Measurements from ENCODE around the gene CREB5. TPM values are rescaled to one million over a fixed set of nuclear protein-coding genes. Genes with fewer than 3 reads are reported as not detected.

Gene CREB5
- total and polyA plus RNA-seq, 2 donors (not counting 3 experiments of a cell fraction or from before 2014, with no cell fraction given) = 19.6 to 28.4 TPM

DNA sequence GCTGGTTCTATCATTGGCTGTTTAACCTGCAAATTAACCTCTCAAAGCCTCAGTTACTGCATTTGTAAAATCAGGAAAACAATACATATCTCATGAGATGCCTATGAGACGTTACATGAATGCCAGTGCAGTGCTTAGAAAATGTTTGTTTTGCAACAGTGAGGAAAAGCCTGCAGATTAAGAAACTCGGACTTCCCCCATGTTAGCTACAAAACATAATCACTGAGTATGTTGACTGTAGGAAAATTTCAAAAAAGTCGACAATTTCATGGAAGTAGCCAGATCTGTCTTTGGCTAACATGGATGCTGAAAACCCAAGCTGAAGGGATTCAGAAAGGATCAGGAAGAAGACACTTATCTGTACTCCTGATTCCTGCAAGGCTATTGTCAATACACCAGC lies 424.4 kb downstream of the CREB5 start:
- H2AFZ ChIP-seq (ENCODE audit: low read depth, low read length) = no peak overlapping the region
- intact Hi-C loops (cut with micrococcal nuclease) (no loop called here), dilution Hi-C loops (cut with MboI; ENCODE audit: extremely low pct_ligation_motif_present, low sequenced_read_pairs) (no loop called here)
- no peaks in the 10 kb centered on the region for H3K9me1 ChIP-seq (replicated peaks; ENCODE audit: control insufficient read depth, extremely low read depth, insufficient read depth, low read length)
- POLR2A ChIA-PET = no interaction called here
- no peaks in the 10 kb centered on the region for H3K4me1 ChIP-seq (ENCODE audit: control insufficient read depth, extremely low read depth, insufficient read depth, low read length)
- H3K4me3 ChIP-seq (replicated peaks in 1 of 3; ENCODE audit: insufficient read depth in 1 of 3, low read depth in 1 of 3, low read length in 3 of 3) = no peak overlapping the region
- no TSS peak for BruUV-seq (replicated peaks)
- no peaks in the 10 kb centered on the region for H3K9me3 ChIP-seq (replicated peaks; ENCODE audit: control insufficient read depth, insufficient read depth, low read length)
- H3K9ac ChIP-seq (replicated peaks; ENCODE audit: extremely low read depth, insufficient read depth, low read length) = no peak overlapping the region
- H4K20me1 ChIP-seq (replicated peaks; ENCODE audit: control insufficient read depth, extremely low read depth, insufficient read depth, low read length) = no peaks in the 10 kb centered on the region
- no peak for DNase-seq (ENCODE audit: low read depth, low spot score)
- H3K27ac ChIP-seq (ENCODE audit: insufficient read depth, low read depth, low read length) = no peak overlapping the region
- CTCF ChIA-PET = interaction anchor here (1.4 to 2.2 kb wide), 4 partner anchors 12 to 22 kb away, joined by 3 to 7 read pairs (median 4); no protein-coding TSS in a partner anchor
- FAIRE-seq = no peak
- no peaks in the 10 kb centered on the region for H3K36me3 ChIP-seq (ENCODE audit: control insufficient read depth in 2 of 2, extremely low read depth in 1 of 2, insufficient read depth in 2 of 2, low read length in 2 of 2)
- TF ChIP-seq CTCF (IDR thresholded peaks at IDR 0.05; ENCODE audit: extremely low read depth in 1 of 2, insufficient read depth in 1 of 2, low read depth in 1 of 2, low read length in 2 of 2) (no peak), FOS (IDR thresholded peaks at IDR 0.05; ENCODE audit: borderline replicate concordance, insufficient read depth, low read length) (no peak), MYC (IDR thresholded peaks at IDR 0.05; ENCODE audit: low read depth, low read length) (no peak), GATA2 (IDR thresholded peaks at IDR 0.05; ENCODE audit: insufficient read depth, insufficient read length, low read depth, low read length) (no peak), EZH2 (IDR thresholded peaks at IDR 0.05; ENCODE audit: borderline replicate concordance, low read depth, low read length, severe bottlenecking) (no peak), POLR2AphosphoS5 (IDR thresholded peaks at IDR 0.05; ENCODE audit: insufficient read depth, low read depth, low read length) (no peak)
- TF ChIP-seq, protein P1, sequence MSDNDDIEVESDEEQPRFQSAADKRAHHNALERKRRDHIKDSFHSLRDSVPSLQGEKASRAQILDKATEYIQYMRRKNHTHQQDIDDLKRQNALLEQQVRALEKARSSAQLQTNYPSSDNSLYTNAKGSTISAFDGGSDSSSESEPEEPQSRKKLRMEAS (IDR thresholded peaks at IDR 0.05; ENCODE audit: insufficient read depth, insufficient read length) = no peak
- peaks cover 2 to 7% of the 10 kb centered on the region in 2 experiments for H3K27me3 ChIP-seq (ENCODE audit: control insufficient read depth in 2 of 2, insufficient read depth in 2 of 2, low read length in 2 of 2)
- no peak overlapping the region for H3K4me2 ChIP-seq (ENCODE audit: insufficient read depth, low read length)
- no peaks in the 10 kb centered on the region for H3K79me2 ChIP-seq (ENCODE audit: control insufficient read depth, insufficient read depth, low read length)

Data from endothelial cell of umbilical vein (primary cell).